Chondrocyte (in vitro differentiated cells): Measurements from ENCODE around the gene WIZ. TPM values are rescaled to one million over a fixed set of nuclear protein-coding genes. Genes with fewer than 3 reads are reported as not detected.
A peak's percentile ranks its signal among the peaks of the same experiment; 100 is the strongest.

Experiments used
- DNase-seq: peaks from one replicate; pipeline ENCODE4 v3.0.0; 2021; ENCODE audit warnings: mixed read lengths, low spot score
- H3K27ac Mint-ChIP-seq: one replicate; pipeline ENCODE4 v1.8.0; 2021; ENCODE audit warnings: mild to moderate bottlenecking, moderate library complexity, mixed read lengths; ENCODE audit not compliant: unreplicated experiment
- H3K27me3 Mint-ChIP-seq: 2 replicates; pipeline ENCODE4 v1.8.0; 2021; ENCODE audit warnings: low read depth, mixed read lengths
- H3K36me3 Mint-ChIP-seq: 2 replicates; pipeline ENCODE4 v1.8.0; 2021; ENCODE audit warnings: low read depth, mixed read lengths
- H3K4me1 Mint-ChIP-seq: 2 replicates; pipeline ENCODE4 v1.8.0; 2021; ENCODE audit warnings: low read depth, mild to moderate bottlenecking, mixed read lengths
- H3K4me3 Mint-ChIP-seq: one replicate; pipeline ENCODE4 v1.8.0; 2021; ENCODE audit warnings: mild to moderate bottlenecking, moderate library complexity, mixed read lengths; ENCODE audit not compliant: unreplicated experiment
- H3K9me3 Mint-ChIP-seq: 2 replicates; pipeline ENCODE4 v1.8.0; 2021; ENCODE audit warnings: low read depth, mixed read lengths
- total RNA-seq: library from RNA; stranded (reverse); gene quantifications from 3 replicates; pipeline ENCODE4 v1.2.1, GENCODE V29; 2021
- TF ChIP-seq, protein P1 (sequence below): fragments of 200-600 bp; sonication (generic); IDR thresholded peaks from 2 replicates; pipeline ENCODE4 v1.5.0; 2021; ENCODE audit warnings: antibody characterized with exemption, mild to moderate bottlenecking, moderate library complexity

Gene WIZ
- total RNA-seq, 1 donor from 2014 or later = 52.4 TPM

GRCh38 chr19:15390814-15391213 is 58.9 kb downstream of the WIZ start:
- Mint-ChIP-seq H3K27ac (no peak overlapping the region), H3K4me3 (no peak overlapping the region)

DNA sequence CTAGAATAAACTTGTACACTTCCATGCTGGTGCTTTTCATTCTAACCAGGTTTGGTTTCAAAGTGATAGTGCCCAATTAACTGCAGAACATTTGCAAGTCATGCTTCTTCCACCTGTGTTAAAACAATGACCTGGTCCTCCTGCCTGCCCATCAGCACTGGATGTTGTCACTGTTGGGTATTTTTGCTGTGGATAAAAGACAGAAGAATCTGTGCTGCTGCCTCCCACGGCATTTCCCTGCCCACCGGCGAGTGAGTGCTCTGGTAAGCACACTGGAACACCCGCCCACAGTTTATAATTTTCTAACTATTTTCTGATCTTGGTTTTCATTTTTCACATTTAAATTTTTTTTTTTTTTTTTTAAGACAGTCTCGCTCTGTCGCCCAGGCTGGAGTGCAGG is 67.9 kb downstream of the WIZ start:
- DNase-seq = peak; percentile 24
- H3K4me1 Mint-ChIP-seq = peaks cover 28% of the 10 kb centered on the region
- no peak overlapping the region for H3K4me3 Mint-ChIP-seq
- H3K9me3 Mint-ChIP-seq = no peaks in the 10 kb centered on the region
- H3K36me3 Mint-ChIP-seq = peaks cover 4% of the 10 kb centered on the region
- no peaks in the 10 kb centered on the region for H3K27me3 Mint-ChIP-seq
- H3K27ac Mint-ChIP-seq = peak overlapping the region; percentile 5
- TF ChIP-seq, protein P1, sequence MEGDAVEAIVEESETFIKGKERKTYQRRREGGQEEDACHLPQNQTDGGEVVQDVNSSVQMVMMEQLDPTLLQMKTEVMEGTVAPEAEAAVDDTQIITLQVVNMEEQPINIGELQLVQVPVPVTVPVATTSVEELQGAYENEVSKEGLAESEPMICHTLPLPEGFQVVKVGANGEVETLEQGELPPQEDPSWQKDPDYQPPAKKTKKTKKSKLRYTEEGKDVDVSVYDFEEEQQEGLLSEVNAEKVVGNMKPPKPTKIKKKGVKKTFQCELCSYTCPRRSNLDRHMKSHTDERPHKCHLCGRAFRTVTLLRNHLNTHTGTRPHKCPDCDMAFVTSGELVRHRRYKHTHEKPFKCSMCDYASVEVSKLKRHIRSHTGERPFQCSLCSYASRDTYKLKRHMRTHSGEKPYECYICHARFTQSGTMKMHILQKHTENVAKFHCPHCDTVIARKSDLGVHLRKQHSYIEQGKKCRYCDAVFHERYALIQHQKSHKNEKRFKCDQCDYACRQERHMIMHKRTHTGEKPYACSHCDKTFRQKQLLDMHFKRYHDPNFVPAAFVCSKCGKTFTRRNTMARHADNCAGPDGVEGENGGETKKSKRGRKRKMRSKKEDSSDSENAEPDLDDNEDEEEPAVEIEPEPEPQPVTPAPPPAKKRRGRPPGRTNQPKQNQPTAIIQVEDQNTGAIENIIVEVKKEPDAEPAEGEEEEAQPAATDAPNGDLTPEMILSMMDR = no peak

More at GRCh38 chr19:15390814-15391213, 58.9 kb downstream of the WIZ start:
- TF ChIP-seq, protein P1 = no peak
- DNase-seq = no peak
- peaks cover 25% of the 10 kb centered on the region for H3K36me3 Mint-ChIP-seq
- no peaks in the 10 kb centered on the region for H3K27me3 Mint-ChIP-seq
- H3K9me3 Mint-ChIP-seq = no peaks in the 10 kb centered on the region
- peaks cover 8% of the 10 kb centered on the region for H3K4me1 Mint-ChIP-seq

DNA sequence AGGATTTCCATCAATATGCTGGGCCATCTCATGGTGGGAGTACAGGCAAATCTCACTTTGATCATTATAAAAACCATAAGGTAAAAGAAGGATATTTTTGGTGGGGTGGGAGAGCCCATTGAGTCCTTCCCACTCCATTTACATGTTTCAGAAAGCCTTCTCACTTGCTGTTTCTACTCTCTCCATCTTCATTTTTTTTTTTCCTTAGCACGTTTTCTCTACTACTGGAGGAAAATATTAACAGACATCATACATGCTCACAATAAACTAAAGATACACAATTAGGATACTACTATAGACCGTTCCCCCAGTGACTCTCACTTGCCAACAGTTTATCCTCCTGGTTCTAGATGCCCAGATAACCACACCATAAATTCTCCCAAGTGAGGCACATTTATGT is 68.3 kb downstream of the WIZ start:
- peak overlapping the region; percentile 90 for H3K27ac Mint-ChIP-seq
- no peaks in the 10 kb centered on the region for H3K27me3 Mint-ChIP-seq
- H3K36me3 Mint-ChIP-seq = peaks cover 3% of the 10 kb centered on the region
- TF ChIP-seq, protein P1 = no peak
- peaks cover 33% of the 10 kb centered on the region for H3K4me1 Mint-ChIP-seq
- H3K4me3 Mint-ChIP-seq = no peak overlapping the region
- H3K9me3 Mint-ChIP-seq = no peaks in the 10 kb centered on the region
- DNase-seq = no peak

- peak; percentile 93 for DNase-seq
- Mint-ChIP-seq H3K36me3 (peaks cover 2% of the 10 kb centered on the region), H3K4me3 (peak overlapping the region; percentile 88), H3K9me3 (no peaks in the 10 kb centered on the region), H3K27me3 (no peaks in the 10 kb centered on the region), H3K27ac (peak overlapping the region; percentile 90), H3K4me1 (peaks cover 35% of the 10 kb centered on the region)
- TF ChIP-seq, protein P1 = peak; percentile 43
These were observed 69.6 kb downstream of the WIZ start for GRCh38 chr19:15379999-15380647.

DNA sequence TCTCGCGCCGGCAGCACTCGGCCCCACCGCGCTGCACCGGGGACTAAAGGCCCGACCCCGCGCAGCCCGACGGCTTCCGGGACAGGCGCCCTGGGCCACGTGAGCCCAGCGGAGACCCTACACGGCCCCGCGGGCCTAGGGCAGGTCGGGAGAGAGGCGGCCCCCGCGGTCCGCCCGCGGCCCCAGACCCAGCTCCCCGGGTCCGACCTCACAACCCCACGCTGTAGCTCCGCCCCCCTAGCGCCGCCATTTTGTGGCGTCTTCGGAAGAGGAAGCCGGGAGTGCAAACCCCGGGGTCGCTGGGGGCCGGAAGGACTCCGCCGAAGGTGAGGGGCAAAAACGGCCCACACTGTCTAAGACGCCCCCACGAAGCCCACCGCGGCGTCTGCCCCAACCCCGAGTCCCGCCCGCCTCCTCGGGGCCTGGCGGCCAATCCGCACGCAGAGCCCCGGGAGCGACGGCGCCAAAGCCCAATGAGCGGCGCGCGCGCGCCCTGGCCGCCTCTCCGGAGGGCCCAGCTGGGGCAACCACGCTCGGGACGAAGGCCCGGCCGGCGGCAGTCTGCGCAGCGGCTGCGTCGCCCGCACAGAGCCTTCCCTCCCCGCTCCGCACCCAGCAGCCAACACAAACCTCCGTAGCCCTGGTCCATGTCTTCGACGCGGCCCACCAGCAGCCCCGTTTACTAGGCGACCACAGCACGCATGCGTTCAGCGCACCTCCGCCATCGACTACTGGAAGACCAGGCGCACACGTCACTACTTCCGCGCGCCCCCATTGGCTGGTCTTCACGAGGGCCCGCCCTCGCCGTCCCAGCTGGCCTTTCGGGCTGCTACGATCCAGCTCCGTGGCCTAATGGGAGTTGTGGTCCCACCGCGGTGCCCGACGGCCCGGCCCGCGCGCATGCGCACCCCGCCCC is 70.4 kb downstream of the WIZ start, which contains the start of gene AKAP8:
TSS of gene AKAP8 (minus strand) at position 705 of the 916 bp plus-strand sequence. CDS start at position 649, 56 bp downstream.
- no peaks in the 10 kb centered on the region for H3K27me3 Mint-ChIP-seq
- peaks cover 2% of the 10 kb centered on the region for H3K36me3 Mint-ChIP-seq
- TF ChIP-seq, protein P1 = no peak
- DNase-seq = peak; percentile 99
- H3K4me3 Mint-ChIP-seq = peak within 1 kb of the TSS; percentile 88
- peaks cover 41% of the 10 kb centered on the region for H3K4me1 Mint-ChIP-seq
- no peaks in the 10 kb centered on the region for H3K9me3 Mint-ChIP-seq
- peak within 1 kb of the TSS; percentile 97 for H3K27ac Mint-ChIP-seq
